H1 (cell line): ENCODE results near the gene GATB. TPM values are rescaled to one million over a fixed set of nuclear protein-coding genes. Genes with fewer than 3 reads are reported as not detected.

Experiments
- CEBPB ChIP-seq: IDR thresholded peaks from 2 replicates; pipeline ENCODE4 v1.6.1; 2012; ENCODE audit warnings: low read depth, low read length
- HDAC6 ChIP-seq: IDR thresholded peaks from one replicate; pipeline ENCODE4 v1.7.1; 2012; ENCODE audit warnings: low read depth, mild to moderate bottlenecking, inconsistent platforms, low read length, moderate library complexity
- RAD21 ChIP-seq, 2 experiments: IDR thresholded peaks in 1 of 2; conservative IDR thresholded peaks in 1 of 2; 2 replicates each; pipeline ENCODE4 v1.6.1; 2011; ENCODE audit warnings: low read depth in 2 of 2, low read length in 2 of 2, improper control_type of control experiment in 1 of 2, inconsistent platforms in 1 of 2, mild to moderate bottlenecking in 1 of 2, moderate library complexity in 1 of 2
- SAP30 ChIP-seq: fragments of 300-600 bp; sonication (generic); IDR thresholded peaks from 2 replicates; pipeline ENCODE4 v1.7.1; 2012; ENCODE audit warnings: low read length, moderate library complexity, mild to moderate bottlenecking, inconsistent platforms; ENCODE audit not compliant: insufficient read depth, insufficient replicate concordance
- polyA plus RNA-seq, 7 experiments: library from polyadenylated mRNA; depleted of rRNA in 3 of 7; stranded (reverse) in 5 of 7; unstranded in 2 of 7; fragments of >200 nt in 5 of 7; fragments of 200-250 nt in 2 of 7; gene quantifications; 1 replicate in 5 of 7; 2 replicates in 1 of 7; 4 replicates in 1 of 7; pipeline versions ENCODE4 v1.2.1 to v1.2.3, GENCODE V29; 2011 to 2013; ENCODE audit warnings: missing spikeins in 2 of 7, mixed read lengths in 2 of 7
- total RNA-seq: library from RNA; stranded (reverse); fragmentation: NEBNext Ultra II Directional; extraction: Animal tissue kit (Norgen Biotek cat#: 25700); gene quantifications from 2 replicates; pipeline ENCODE4 v1.2.1, GENCODE V29; 2021

The GATB gene
- total and polyA plus RNA-seq, 2 of the 8 experiments (the other 6 are each of a cell fraction or from before 2014, with no cell fraction given): 15.3 to 18.0 TPM

DNA sequence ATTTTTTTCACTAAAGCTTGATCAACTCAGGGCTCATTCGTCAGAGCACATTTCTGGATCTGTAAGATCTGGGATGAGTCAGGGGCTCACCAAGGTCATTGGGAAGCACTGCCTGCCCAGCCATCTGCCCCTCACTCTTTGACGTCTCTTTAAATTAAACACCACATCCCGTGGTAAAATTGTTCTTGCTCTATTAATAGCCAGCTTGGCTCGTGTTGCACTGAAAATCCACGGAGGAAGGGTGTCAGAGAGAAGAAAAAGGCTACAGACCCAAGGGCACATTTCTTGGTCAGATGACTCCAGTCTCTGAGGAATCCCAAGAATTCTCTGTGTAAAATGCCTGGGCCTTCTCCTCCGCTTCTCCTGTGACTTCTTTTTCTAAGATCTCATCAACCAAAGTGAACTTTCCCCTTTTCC, 45.7 kb upstream of the GATB start (continued):
- no peak for TF ChIP-seq RAD21 (IDR thresholded peaks at IDR 0.05 in 1 of 2, conservative IDR thresholded peaks at IDR 0.05 in 1 of 2; ENCODE audit: low read depth in 2 of 2, low read length in 2 of 2)
- no peak for TF ChIP-seq CEBPB
- TF ChIP-seq SAP30: no peak
- TF ChIP-seq HDAC6: no peak
- TF ChIP-seq, all 59 proteins: peak for 0
